Measurements from ENCODE around the gene SP140.

SP140 gene

DNA sequence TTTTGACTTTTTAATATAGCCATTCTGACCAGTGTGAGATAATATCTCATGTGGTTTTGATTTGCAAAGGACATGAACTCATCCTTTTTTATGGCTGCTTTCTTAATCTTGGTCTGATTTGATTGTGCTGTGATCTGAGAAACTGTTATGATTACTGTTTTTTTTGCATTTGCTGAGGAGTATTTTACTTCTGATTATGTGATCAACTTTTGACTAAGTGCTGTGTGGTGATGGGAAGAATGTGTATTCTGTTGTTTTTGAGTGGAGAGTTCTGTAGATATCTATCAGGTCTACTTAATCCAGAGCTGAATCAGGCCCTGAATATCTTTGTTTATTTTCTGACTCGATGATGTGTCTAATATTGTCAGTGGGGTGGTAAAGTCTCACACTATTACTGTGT, 118.2 kb downstream of the SP140 start:
- H3K9me3 ChIP-seq = peaks cover 0 to 7% (median 0%) of the 10 kb centered on the region in 3 donors
- H3K36me3 ChIP-seq = peaks cover 0 to 9% (median 6%) of the 10 kb centered on the region in 3 donors
- no peak for DNase-seq
- TF ChIP-seq, protein P1, sequence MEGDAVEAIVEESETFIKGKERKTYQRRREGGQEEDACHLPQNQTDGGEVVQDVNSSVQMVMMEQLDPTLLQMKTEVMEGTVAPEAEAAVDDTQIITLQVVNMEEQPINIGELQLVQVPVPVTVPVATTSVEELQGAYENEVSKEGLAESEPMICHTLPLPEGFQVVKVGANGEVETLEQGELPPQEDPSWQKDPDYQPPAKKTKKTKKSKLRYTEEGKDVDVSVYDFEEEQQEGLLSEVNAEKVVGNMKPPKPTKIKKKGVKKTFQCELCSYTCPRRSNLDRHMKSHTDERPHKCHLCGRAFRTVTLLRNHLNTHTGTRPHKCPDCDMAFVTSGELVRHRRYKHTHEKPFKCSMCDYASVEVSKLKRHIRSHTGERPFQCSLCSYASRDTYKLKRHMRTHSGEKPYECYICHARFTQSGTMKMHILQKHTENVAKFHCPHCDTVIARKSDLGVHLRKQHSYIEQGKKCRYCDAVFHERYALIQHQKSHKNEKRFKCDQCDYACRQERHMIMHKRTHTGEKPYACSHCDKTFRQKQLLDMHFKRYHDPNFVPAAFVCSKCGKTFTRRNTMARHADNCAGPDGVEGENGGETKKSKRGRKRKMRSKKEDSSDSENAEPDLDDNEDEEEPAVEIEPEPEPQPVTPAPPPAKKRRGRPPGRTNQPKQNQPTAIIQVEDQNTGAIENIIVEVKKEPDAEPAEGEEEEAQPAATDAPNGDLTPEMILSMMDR (IDR thresholded peaks at IDR 0.05) = no peak
- no peak overlapping the region for H3K4me3 ChIP-seq
- H3K27me3 ChIP-seq = no peaks in the 10 kb centered on the region
- intact Hi-C loops (cut with DNase I; ENCODE audit: low total_unique reads) = no loop called here
- no peaks in the 10 kb centered on the region for H3K4me1 ChIP-seq
- H3K27ac ChIP-seq = no peak overlapping the region

- TF ChIP-seq, protein P1 (IDR thresholded peaks at IDR 0.05) = no peak
- H3K27ac ChIP-seq = no peak overlapping the region
- no peaks in the 10 kb centered on the region for H3K27me3 ChIP-seq
- intact Hi-C loops (cut with DNase I; ENCODE audit: low total_unique reads) = no loop called here
- DNase-seq = no peak
- H3K4me3 ChIP-seq = no peak overlapping the region
- peaks cover 0 to 7% (median 0%) of the 10 kb centered on the region in 3 donors for H3K9me3 ChIP-seq
- H3K4me1 ChIP-seq = no peaks in the 10 kb centered on the region
- peaks cover 0 to 9% (median 6%) of the 10 kb centered on the region in 3 donors for H3K36me3 ChIP-seq
These were observed 120.9 kb downstream of the SP140 start for GRCh38 chr2:230346465-230346864.

GRCh38 chr2:230346921-230347533, 121.5 kb downstream of the SP140 start:
- Histone ChIP-seq H3K4me1 (no peaks in the 10 kb centered on the region), H3K9me3 (peaks cover 0 to 7% (median 0%) of the 10 kb centered on the region in 3 donors), H3K27ac (no peak overlapping the region), H3K36me3 (peaks cover 0 to 9% (median 6%) of the 10 kb centered on the region in 3 donors), H3K4me3 (no peak overlapping the region), H3K27me3 (no peaks in the 10 kb centered on the region)
- DNase-seq = no peak
- TF ChIP-seq, protein P1 (IDR thresholded peaks at IDR 0.05) = no peak
- intact Hi-C loops (cut with DNase I; ENCODE audit: low total_unique reads) = no loop called here

- no peaks in the 10 kb centered on the region for H3K4me1 ChIP-seq
- peaks cover 0 to 7% (median 0%) of the 10 kb centered on the region in 3 donors for H3K9me3 ChIP-seq
- no peak overlapping the region for H3K27ac ChIP-seq
- TF ChIP-seq, protein P1 (IDR thresholded peaks at IDR 0.05) = no peak
- H3K27me3 ChIP-seq = no peaks in the 10 kb centered on the region
- no peak overlapping the region for H3K4me3 ChIP-seq
- peaks cover 0 to 9% (median 6%) of the 10 kb centered on the region in 3 donors for H3K36me3 ChIP-seq
- intact Hi-C loops (cut with DNase I; ENCODE audit: low total_unique reads) = no loop called here
- DNase-seq = no peak
These were observed 122.2 kb downstream of the SP140 start for GRCh38 chr2:230347659-230348305.

DNA sequence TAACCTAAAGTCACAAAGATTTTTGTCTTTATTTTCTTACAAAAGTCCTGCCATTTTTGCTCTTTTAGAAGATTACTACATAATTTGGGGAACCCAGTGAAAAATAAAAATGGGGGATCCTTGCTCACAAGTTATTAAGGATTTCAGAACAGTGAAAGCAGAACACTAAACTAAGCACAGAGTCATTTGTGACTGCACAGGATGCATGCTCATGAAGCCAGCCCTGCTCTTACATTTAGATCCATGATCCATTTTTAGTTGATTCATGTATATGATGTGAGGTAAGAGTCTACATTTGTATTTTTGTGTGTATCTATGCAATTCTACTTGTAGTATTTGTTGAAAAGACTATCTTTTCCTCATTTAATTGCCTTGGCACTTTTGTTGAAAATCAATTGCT, 123.3 kb downstream of the SP140 start:
- peaks cover 0 to 7% (median 0%) of the 10 kb centered on the region in 3 donors for H3K9me3 ChIP-seq
- no peak overlapping the region for H3K27ac ChIP-seq
- H3K36me3 ChIP-seq = peaks cover 0 to 9% (median 6%) of the 10 kb centered on the region in 3 donors
- no peaks in the 10 kb centered on the region for H3K4me1 ChIP-seq
- no peak overlapping the region for H3K4me3 ChIP-seq
- DNase-seq = no peak
- TF ChIP-seq, protein P1 (IDR thresholded peaks at IDR 0.05) = no peak
- intact Hi-C loops (cut with DNase I; ENCODE audit: low total_unique reads) = no loop called here
- H3K27me3 ChIP-seq = no peaks in the 10 kb centered on the region

Data from tibial artery (tissue), 4 donors.